Endothelial cell of umbilical vein (primary cell): ENCODE results near the gene FOXA1. TPM values are rescaled to one million over a fixed set of nuclear protein-coding genes. Genes with fewer than 3 reads are reported as not detected.

Source experiments
- BruUV-seq: library from RNA; stranded (reverse); fragments of 400-500 nt; replicated peaks from 2 replicates; lab custom pipeline; 2021; lab: Mats Ljungman, UMichigan
- CTCF ChIA-PET: fragments of 300-600, 350-600 bp; sonication (Branson Sonifier 250); formaldehyde crosslinking; loops from one replicate; lab custom pipeline; 2021; ENCODE audit warnings: antibody characterized with exemption, inconsistent platforms; lab: Charles Lee
- POLR2A ChIA-PET: fragments of 300-600, 350-600 bp; sonication (Branson Sonifier 250); formaldehyde crosslinking; loops from one replicate; lab custom pipeline; 2021; ENCODE audit warnings: antibody characterized with exemption, inconsistent platforms; lab: Charles Lee
- DNase-seq: peaks from one replicate; pipeline ENCODE4 v3.0.0-alpha.2; 2011; ENCODE audit warnings: low read depth, low spot score
- FAIRE-seq: peaks from 2 replicates; lab custom pipeline; 2011; peaks lifted over from hg19 to GRCh38; lab: Jason Lieb, UNC
- H2AFZ ChIP-seq: 2 replicates; pipeline ENCODE4 v1.6.0; 2012; ENCODE audit warnings: low read depth, low read length, control low read depth, inconsistent platforms
- H3K27ac ChIP-seq: 2 replicates; pipeline ENCODE4 v1.5.1; 2011; ENCODE audit warnings: low read depth, mild to moderate bottlenecking, control low read depth, low read length, moderate library complexity; ENCODE audit not compliant: insufficient read depth
- H3K27me3 ChIP-seq, 2 experiments: 2 replicates each; pipeline versions ENCODE4 v1.6.0 to v1.6.1; 2011; ENCODE audit warnings: low read length in 2 of 2, mixed read lengths in 1 of 2; ENCODE audit not compliant: control insufficient read depth in 2 of 2, insufficient read depth in 2 of 2
- H3K36me3 ChIP-seq, 2 experiments: 2 replicates in 1 of 2; 3 replicates in 1 of 2; pipeline ENCODE4 v1.5.1; 2011; ENCODE audit warnings: low read length in 2 of 2, mild to moderate bottlenecking in 1 of 2, moderate library complexity in 1 of 2; ENCODE audit not compliant: control insufficient read depth in 2 of 2, insufficient read depth in 2 of 2; ENCODE audit errors: extremely low read depth in 1 of 2
- H3K4me1 ChIP-seq: 3 replicates; pipeline ENCODE4 v1.5.1; 2011; ENCODE audit warnings: mild to moderate bottlenecking, low read length; ENCODE audit not compliant: control insufficient read depth, insufficient read depth; ENCODE audit errors: extremely low read depth
- H3K4me2 ChIP-seq: 2 replicates; pipeline ENCODE4 v1.6.1; 2011; ENCODE audit warnings: low read length, control low read depth, mixed read lengths; ENCODE audit not compliant: insufficient read depth
- H3K4me3 ChIP-seq, 3 experiments: fragments of 200-600 bp in 1 of 3; sonication (generic), shearing (Covaris generic) in 1 of 3; replicated peaks in 1 of 3; 2 replicates each; pipeline ENCODE4 v1.5.1; 2011 to 2016; ENCODE audit warnings: control low read depth in 3 of 3, low read length in 3 of 3, mild to moderate bottlenecking in 2 of 3, inconsistent platforms in 1 of 3, low read depth in 1 of 3, moderate library complexity in 1 of 3; ENCODE audit not compliant: insufficient read depth in 1 of 3
- H3K79me2 ChIP-seq: 2 replicates; pipeline ENCODE4 v1.6.0; 2012; ENCODE audit warnings: low read length, inconsistent platforms; ENCODE audit not compliant: control insufficient read depth, insufficient read depth
- H3K9ac ChIP-seq: replicated peaks from 2 replicates; pipeline ENCODE3; 2011; ENCODE audit warnings: low read length, control low read depth; ENCODE audit not compliant: insufficient read depth; ENCODE audit errors: extremely low read depth
- H3K9me1 ChIP-seq: replicated peaks from 3 replicates; pipeline ENCODE4 v1.6.0; 2011; ENCODE audit warnings: mild to moderate bottlenecking, low read length; ENCODE audit not compliant: control insufficient read depth, insufficient read depth; ENCODE audit errors: extremely low read depth
- H3K9me3 ChIP-seq: replicated peaks from 2 replicates; pipeline ENCODE4 v1.5.1; 2012; ENCODE audit warnings: low read length, inconsistent platforms; ENCODE audit not compliant: control insufficient read depth, insufficient read depth
- H4K20me1 ChIP-seq: replicated peaks from 2 replicates; pipeline ENCODE3; 2011; ENCODE audit warnings: mild to moderate bottlenecking, low read length; ENCODE audit not compliant: control insufficient read depth, insufficient read depth; ENCODE audit errors: extremely low read depth
- CTCF ChIP-seq, 2 donors: IDR thresholded peaks; 1 replicate in 1 of 2; 2 replicates in 1 of 2; pipeline ENCODE4 v1.5.1; 2011; ENCODE audit warnings: low read length in 2 of 2, mild to moderate bottlenecking in 2 of 2, moderate library complexity in 2 of 2, control low read depth in 1 of 2, inconsistent platforms in 1 of 2, low read depth in 1 of 2; ENCODE audit not compliant: insufficient read depth in 1 of 2; ENCODE audit errors: extremely low read depth in 1 of 2
- EZH2 ChIP-seq: IDR thresholded peaks from 2 replicates; pipeline ENCODE4 v1.6.1; 2012; ENCODE audit warnings: borderline replicate concordance, low read depth, mild to moderate bottlenecking, moderate library complexity, low read length, inconsistent platforms; ENCODE audit not compliant: severe bottlenecking
- FOS ChIP-seq: IDR thresholded peaks from 2 replicates; pipeline ENCODE4 v1.6.1; 2011; ENCODE audit warnings: mild to moderate bottlenecking, low read length, moderate library complexity, borderline replicate concordance; ENCODE audit not compliant: insufficient read depth
- GATA2 ChIP-seq: IDR thresholded peaks from 2 replicates; pipeline ENCODE4 v1.7.0; 2011; ENCODE audit warnings: low read depth, mild to moderate bottlenecking, moderate library complexity, mixed read lengths, low read length; ENCODE audit not compliant: insufficient read length, insufficient read depth
- JUN ChIP-seq: IDR thresholded peaks from 2 replicates; pipeline ENCODE4 v1.6.1; 2011; ENCODE audit warnings: borderline replicate concordance, low read depth; ENCODE audit not compliant: insufficient read length, insufficient read depth
- MAX ChIP-seq: IDR thresholded peaks from 2 replicates; pipeline ENCODE4 v1.6.1; 2011; ENCODE audit not compliant: insufficient read depth, insufficient read length
- MYC ChIP-seq: IDR thresholded peaks from one replicate; pipeline ENCODE4 v1.6.1; 2011; ENCODE audit warnings: mild to moderate bottlenecking, low read depth, low read length
- POLR2A ChIP-seq: IDR thresholded peaks from 2 replicates; pipeline ENCODE4 v1.6.1; 2012; ENCODE audit warnings: low read depth, mild to moderate bottlenecking, control low read depth, low read length
- POLR2AphosphoS5 ChIP-seq: IDR thresholded peaks from 2 replicates; pipeline ENCODE4 v1.6.1; 2012; ENCODE audit warnings: low read depth, mild to moderate bottlenecking, control low read depth, low read length, moderate library complexity; ENCODE audit not compliant: insufficient read depth
- dilution Hi-C: fragments of 300-500 bp; cut with MboI; formaldehyde crosslinking; loops from one replicate; pipeline ENCODE4 v1.15.0; 2019; ENCODE audit warnings: low sequenced_read_pairs; ENCODE audit not compliant: extremely low pct_ligation_motif_present
- intact Hi-C: fragments of 100-400 bp; cut with micrococcal nuclease; formaldehyde crosslinking; loops from one replicate; pipeline ENCODE4 v1.10.0; 2022
- polyA plus RNA-seq, 4 experiments: library from polyadenylated mRNA; depleted of rRNA in 3 of 4; stranded (reverse) in 3 of 4; unstranded in 1 of 4; fragments of >200 nt; gene quantifications; 2 replicates each; pipeline versions ENCODE4 v1.2.1 to v1.2.3, GENCODE V29; 2011 to 2012; ENCODE audit warnings: missing spikeins in 1 of 4
- total RNA-seq: library from RNA; stranded (reverse); gene quantifications from 2 replicates; pipeline ENCODE4 v1.2.3, GENCODE V29; 2021

Gene FOXA1
- total and polyA plus RNA-seq, 2 donors (not counting 3 experiments of a cell fraction or from before 2014, with no cell fraction given): 0.06 TPM; not detected in 1

- dilution Hi-C loops (no loop called here), intact Hi-C loops (no loop called here)
- Histone ChIP-seq H3K27me3 (peaks cover 61 to 92% of the 10 kb centered on the region in 2 experiments), H3K4me3 (no peak overlapping the region), H3K9me3 (no peaks in the 10 kb centered on the region), H2AFZ (no peak overlapping the region), H3K36me3 (no peaks in the 10 kb centered on the region), H3K4me2 (no peak overlapping the region), H3K9ac (no peak overlapping the region), H3K4me1 (no peaks in the 10 kb centered on the region), H3K9me1 (no peaks in the 10 kb centered on the region), H3K79me2 (no peaks in the 10 kb centered on the region), H3K27ac (no peak overlapping the region), H4K20me1 (no peaks in the 10 kb centered on the region)
- no TSS peak for BruUV-seq
- TF ChIP-seq CTCF (IDR thresholded peaks at IDR 0.05; ENCODE audit: extremely low read depth in 1 of 2, insufficient read depth in 1 of 2, low read depth in 1 of 2, low read length in 2 of 2) (no peak), JUN (no peak), GATA2 (no peak), FOS (no peak), MYC (no peak)
- DNase-seq (no peak), FAIRE-seq (no peak)
- ChIA-PET CTCF (no interaction called here), POLR2A (no interaction called here)
Observed at GRCh38 chr14:37608649-37609048, 13.6 kb upstream of the FOXA1 start.

- POLR2A ChIA-PET: no interaction called here
- dilution Hi-C loops: no loop called here
Observed at GRCh38 chr14:37606678-37607077, 11.6 kb upstream of the FOXA1 start.

More at GRCh38 chr14:37606678-37607077, 11.6 kb upstream of the FOXA1 start:
- no peak overlapping the region for H3K4me3 ChIP-seq
- intact Hi-C loops: no loop called here
- no peak overlapping the region for H2AFZ ChIP-seq
- H3K27ac ChIP-seq: no peak overlapping the region
- peaks cover 75 to 96% of the 10 kb centered on the region in 2 experiments for H3K27me3 ChIP-seq
- TF ChIP-seq MAX: no peak
- no peak for TF ChIP-seq CTCF (IDR thresholded peaks at IDR 0.05; ENCODE audit: extremely low read depth in 1 of 2, insufficient read depth in 1 of 2, low read depth in 1 of 2, low read length in 2 of 2)
- no peak for TF ChIP-seq POLR2AphosphoS5
- no peak for TF ChIP-seq FOS
- no peak for TF ChIP-seq MYC
- no peak for TF ChIP-seq GATA2
- TF ChIP-seq EZH2: no peak
- TF ChIP-seq JUN: no peak
- TF ChIP-seq POLR2A: no peak
- H3K4me2 ChIP-seq: no peak overlapping the region
- no peaks in the 10 kb centered on the region for H3K9me1 ChIP-seq
- H3K9ac ChIP-seq: no peak overlapping the region
- no peaks in the 10 kb centered on the region for H3K4me1 ChIP-seq
- H3K36me3 ChIP-seq: no peaks in the 10 kb centered on the region
- no peaks in the 10 kb centered on the region for H3K9me3 ChIP-seq
- no peaks in the 10 kb centered on the region for H3K79me2 ChIP-seq
- BruUV-seq: no TSS peak
- H4K20me1 ChIP-seq: no peaks in the 10 kb centered on the region
- CTCF ChIA-PET: interaction anchor here (1.0 to 2.3 kb wide), 2 partner anchors 12 to 376 kb away, joined by 3 to 8 read pairs; partner anchors contain the start of genes FOXA1 and TTC6
- DNase-seq: no peak
- FAIRE-seq: no peak
